ENCODE data around the gene DSN1.
"Not testable (repeated sequence)": the region's sequence is repeated elsewhere in the genome, so short reads cannot be mapped to it uniquely, and the experiment has no call there.

DSN1 gene

GRCh38 chr20:36802326-36803222, 29.0 kb upstream of the DSN1 start:
- H3K27ac ChIP-seq (ENCODE audit: low read depth, low read length): no peak overlapping the region
- H4K20me1 ChIP-seq (ENCODE audit: control insufficient read depth, insufficient read depth, low read depth, low read length): peaks cover 4% of the 10 kb centered on the region; the same call in 1 of the 2 replicates
- no peaks in the 10 kb centered on the region for H3F3A ChIP-seq (ENCODE audit: control insufficient read depth, insufficient read depth)
- H3K4me2 ChIP-seq (ENCODE audit: low read length): no peak overlapping the region
- H3K4me3 ChIP-seq (ENCODE audit: low read length): no peak overlapping the region
- no peaks in the 10 kb centered on the region for H3K4me1 ChIP-seq (ENCODE audit: control insufficient read depth, low read length)
- no peaks in the 10 kb centered on the region for H3K9me2 ChIP-seq (replicated peaks; ENCODE audit: control insufficient read depth, low read length)
- H3K9me3 ChIP-seq (ENCODE audit: control insufficient read depth, insufficient read depth, low read length): no peaks in the 10 kb centered on the region
- TF ChIP-seq EZH2phosphoT487 (IDR thresholded peaks at IDR 0.05; ENCODE audit: borderline replicate concordance, low read length) (no peak), CTCF (IDR thresholded peaks at IDR 0.05; ENCODE audit: low read depth, low read length, poor library complexity, severe bottlenecking) (no peak)
- peaks cover 25% of the 10 kb centered on the region for H3K36me3 ChIP-seq (ENCODE audit: control insufficient read depth, low read length)
- no peaks in the 10 kb centered on the region for H3K79me2 ChIP-seq (ENCODE audit: control insufficient read depth, low read length)
- no peaks in the 10 kb centered on the region for H3K27me3 ChIP-seq (ENCODE audit: control insufficient read depth, low read length)

- no peaks in the 10 kb centered on the region for H3F3A ChIP-seq (ENCODE audit: control insufficient read depth, insufficient read depth)
- H4K20me1 ChIP-seq (ENCODE audit: control insufficient read depth, insufficient read depth, low read depth, low read length): peaks cover under 1% of the 10 kb centered on the region; the same call in 1 of the 2 replicates
- H3K4me3 ChIP-seq (ENCODE audit: low read length): no peak overlapping the region
- no peaks in the 10 kb centered on the region for H3K79me2 ChIP-seq (ENCODE audit: control insufficient read depth, low read length)
- no peak overlapping the region for H3K27ac ChIP-seq (ENCODE audit: low read depth, low read length)
- no peaks in the 10 kb centered on the region for H3K27me3 ChIP-seq (ENCODE audit: control insufficient read depth, low read length)
- H3K4me1 ChIP-seq (ENCODE audit: control insufficient read depth, low read length): no peaks in the 10 kb centered on the region
- no peak overlapping the region for H3K4me2 ChIP-seq (ENCODE audit: low read length)
- H3K36me3 ChIP-seq (ENCODE audit: control insufficient read depth, low read length): peaks cover 23% of the 10 kb centered on the region
- no peaks in the 10 kb centered on the region for H3K9me2 ChIP-seq (replicated peaks; ENCODE audit: control insufficient read depth, low read length)
- TF ChIP-seq EZH2phosphoT487 (IDR thresholded peaks at IDR 0.05; ENCODE audit: borderline replicate concordance, low read length): no peak
- TF ChIP-seq CTCF (IDR thresholded peaks at IDR 0.05; ENCODE audit: low read depth, low read length, poor library complexity, severe bottlenecking): no peak
- H3K9me3 ChIP-seq (ENCODE audit: control insufficient read depth, insufficient read depth, low read length): no peaks in the 10 kb centered on the region
Measured at GRCh38 chr20:36800410-36800809, 26.8 kb upstream of the DSN1 start.

GRCh38 chr20:36799313-36799712, 25.8 kb upstream of the DSN1 start:
- not testable (repeated sequence) for H3K79me2 ChIP-seq (ENCODE audit: control insufficient read depth, low read length); H3K4me2 ChIP-seq (ENCODE audit: low read length); H3F3A ChIP-seq (ENCODE audit: control insufficient read depth, insufficient read depth); H4K20me1 ChIP-seq (ENCODE audit: control insufficient read depth, insufficient read depth, low read depth, low read length); H3K4me3 ChIP-seq (ENCODE audit: low read length); H3K9me2 ChIP-seq (replicated peaks; ENCODE audit: control insufficient read depth, low read length); H3K9me3 ChIP-seq (ENCODE audit: control insufficient read depth, insufficient read depth, low read length); H3K4me1 ChIP-seq (ENCODE audit: control insufficient read depth, low read length); H3K27me3 ChIP-seq (ENCODE audit: control insufficient read depth, low read length); H3K27ac ChIP-seq (ENCODE audit: low read depth, low read length)
- peaks cover 13% of the 10 kb centered on the region for H3K36me3 ChIP-seq (ENCODE audit: control insufficient read depth, low read length)

GRCh38 chr20:36796875-36797274, 23.3 kb upstream of the DSN1 start:
- Histone ChIP-seq H3K9me3 (ENCODE audit: control insufficient read depth, insufficient read depth, low read length) (no peaks in the 10 kb centered on the region), H3K4me2 (ENCODE audit: low read length) (no peak overlapping the region), H3F3A (ENCODE audit: control insufficient read depth, insufficient read depth) (no peaks in the 10 kb centered on the region), H3K27ac (ENCODE audit: low read depth, low read length) (no peak overlapping the region), H3K27me3 (ENCODE audit: control insufficient read depth, low read length) (no peaks in the 10 kb centered on the region), H3K79me2 (ENCODE audit: control insufficient read depth, low read length) (no peaks in the 10 kb centered on the region), H3K4me1 (ENCODE audit: control insufficient read depth, low read length) (peaks cover 8% of the 10 kb centered on the region), H3K36me3 (ENCODE audit: control insufficient read depth, low read length) (peaks cover 16% of the 10 kb centered on the region), H3K4me3 (ENCODE audit: low read length) (no peak overlapping the region), H3K9me2 (replicated peaks; ENCODE audit: control insufficient read depth, low read length) (no peaks in the 10 kb centered on the region), H4K20me1 (ENCODE audit: control insufficient read depth, insufficient read depth, low read depth, low read length) (no peaks in the 10 kb centered on the region)
- TF ChIP-seq EZH2phosphoT487 (IDR thresholded peaks at IDR 0.05; ENCODE audit: borderline replicate concordance, low read length) (no peak), CTCF (IDR thresholded peaks at IDR 0.05; ENCODE audit: low read depth, low read length, poor library complexity, severe bottlenecking) (no peak)

Measured in DOHH2 (cell line).